Keratinocyte (primary cell): ENCODE results near the gene PRR36. TPM values are rescaled to one million over a fixed set of nuclear protein-coding genes. Genes with fewer than 3 reads are reported as not detected.
A peak's percentile ranks its signal among the peaks of the same experiment; 100 is the strongest.

Experiments
- DNase-seq: peaks from one replicate; pipeline ENCODE4 v3.0.0-alpha.2; 2011; ENCODE audit warnings: low read depth, missing footprints, low spot score
- FAIRE-seq: peaks from 2 replicates; lab custom pipeline; 2011; peaks lifted over from hg19 to GRCh38; lab: Jason Lieb, UNC
- H2AFZ ChIP-seq: 2 replicates; pipeline ENCODE4 v1.6.0; 2012; ENCODE audit warnings: low read length, control low read depth, inconsistent platforms; ENCODE audit not compliant: control insufficient read depth
- H3K27ac ChIP-seq: 2 replicates; pipeline ENCODE4 v1.5.1; 2011; ENCODE audit warnings: low read length; ENCODE audit not compliant: control insufficient read depth, insufficient read depth
- H3K27me3 ChIP-seq: 3 replicates; pipeline ENCODE4 v1.6.0; 2011; ENCODE audit warnings: low read length; ENCODE audit not compliant: control insufficient read depth, insufficient read depth; ENCODE audit errors: extremely low read depth
- H3K36me3 ChIP-seq, 2 experiments: 2 replicates in 1 of 2; 3 replicates in 1 of 2; pipeline ENCODE4 v1.5.1; 2011; ENCODE audit warnings: low read length in 2 of 2, mild to moderate bottlenecking in 1 of 2; ENCODE audit not compliant: control insufficient read depth in 2 of 2, insufficient read depth in 2 of 2; ENCODE audit errors: extremely low read depth in 1 of 2
- H3K4me1 ChIP-seq: 3 replicates; pipeline ENCODE4 v1.5.1; 2011; ENCODE audit warnings: low read length; ENCODE audit not compliant: control insufficient read depth, insufficient read depth; ENCODE audit errors: extremely low read depth
- H3K4me2 ChIP-seq: 3 replicates; pipeline ENCODE4 v1.6.0; 2011; ENCODE audit warnings: low read depth, low read length; ENCODE audit not compliant: control insufficient read depth, insufficient read depth; ENCODE audit errors: extremely low read depth
- H3K4me3 ChIP-seq, 3 experiments: fragments of 200-600 bp in 1 of 3; sonication (generic) in 1 of 3; 2 replicates in 2 of 3; 3 replicates in 1 of 3; pipeline ENCODE4 v1.5.1; 2011 to 2016; ENCODE audit warnings: low read length in 3 of 3, mild to moderate bottlenecking in 3 of 3, control low read depth in 2 of 3, inconsistent platforms in 1 of 3, low read depth in 1 of 3, mixed read lengths in 1 of 3, mixed run types in 1 of 3, moderate library complexity in 1 of 3; ENCODE audit not compliant: control insufficient read depth in 2 of 3, insufficient read depth in 2 of 3; ENCODE audit errors: extremely low read depth in 1 of 3
- H3K79me2 ChIP-seq: 2 replicates; pipeline ENCODE4 v1.6.0; 2012; ENCODE audit warnings: low read length; ENCODE audit not compliant: control insufficient read depth, insufficient read depth
- H3K9ac ChIP-seq: 3 replicates; pipeline ENCODE4 v1.6.0; 2011; ENCODE audit warnings: low read length; ENCODE audit not compliant: control insufficient read depth, insufficient read depth; ENCODE audit errors: extremely low read depth
- H3K9me1 ChIP-seq: 3 replicates; pipeline ENCODE4 v1.6.0; 2011; ENCODE audit warnings: low read length; ENCODE audit not compliant: control insufficient read depth, insufficient read depth; ENCODE audit errors: extremely low read depth
- H3K9me3 ChIP-seq: 2 replicates; pipeline ENCODE4 v1.5.1; 2012; ENCODE audit warnings: low read depth, low read length; ENCODE audit not compliant: control insufficient read depth
- H4K20me1 ChIP-seq: 3 replicates; pipeline ENCODE4 v1.6.0; 2011; ENCODE audit warnings: low read length; ENCODE audit not compliant: control insufficient read depth, insufficient read depth; ENCODE audit errors: extremely low read depth
- EZH2 ChIP-seq: IDR thresholded peaks from one replicate; pipeline ENCODE4 v1.6.1; 2012; ENCODE audit warnings: inconsistent platforms, mild to moderate bottlenecking, low read length, moderate library complexity
- dilution Hi-C: fragments of 300-500 bp; cut with MboI; formaldehyde crosslinking; loops from one replicate; pipeline ENCODE4 v1.7.0; 2020; ENCODE audit warnings: low sequenced_read_pairs; ENCODE audit not compliant: extremely low pct_ligation_motif_present
- polyA plus RNA-seq, 5 experiments: library from polyadenylated mRNA; depleted of rRNA in 3 of 5; stranded (reverse) in 3 of 5; stranded (forward) in 1 of 5; unstranded in 1 of 5; fragments of >200 nt; gene quantifications; 1 replicate in 1 of 5; 2 replicates in 3 of 5; 3 replicates in 1 of 5; pipeline versions ENCODE4 v1.2.1 to v1.2.3, GENCODE V29; 2011 to 2012; ENCODE audit warnings: missing spikeins in 2 of 5, low read depth in 1 of 5, low replicate concordance in 1 of 5
- TF ChIP-seq, protein P1 (sequence below), 3 experiments: IDR thresholded peaks in 1 of 3; conservative IDR thresholded peaks in 1 of 3; optimal IDR thresholded peaks in 1 of 3; 2 replicates in 2 of 3; 3 replicates in 1 of 3; pipeline versions ENCODE3 to v1.5.1; 2011; ENCODE audit warnings: low read length in 3 of 3, mild to moderate bottlenecking in 3 of 3, moderate library complexity in 2 of 3, control low read depth in 1 of 3, inconsistent platforms in 1 of 3; ENCODE audit not compliant: insufficient read depth in 2 of 3; ENCODE audit errors: extremely low read depth in 1 of 3

Gene PRR36
- polyA plus RNA-seq, 1 donor (not counting 4 experiments of a cell fraction or from before 2014, with no cell fraction given), result not detected

DNA sequence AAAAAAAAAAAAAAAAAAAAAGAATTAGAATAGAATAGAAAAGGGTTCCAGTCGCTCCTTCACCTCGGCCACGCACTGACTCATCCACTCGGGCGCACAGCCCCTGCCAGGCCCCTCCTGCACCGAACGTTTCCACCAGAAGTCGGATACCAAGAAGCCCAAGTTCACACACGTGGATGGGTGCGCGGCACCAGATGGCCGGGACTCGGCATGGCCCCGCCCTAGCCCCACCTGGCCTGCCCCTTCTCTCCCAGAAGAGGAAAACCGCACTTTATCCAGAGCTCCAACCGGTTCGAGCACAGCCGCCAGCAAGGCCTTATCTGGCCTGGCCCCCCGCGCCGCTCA is 5.9 kb downstream of the PRR36 start:
- FAIRE-seq (no peak), DNase-seq (no peak)
- no peaks in the 10 kb centered on the region for H3K79me2 ChIP-seq
- peaks cover 28% of the 10 kb centered on the region for H3K4me1 ChIP-seq
- peaks cover 2% of the 10 kb centered on the region for H4K20me1 ChIP-seq
- peak overlapping the region; percentile 51 for H2AFZ ChIP-seq
- peaks cover 11% of the 10 kb centered on the region for H3K27me3 ChIP-seq
- H3K4me3 ChIP-seq, result peak overlapping the region; percentile 55 to 66 (median 64)
- peak overlapping the region; percentile 85 for H3K4me2 ChIP-seq
- H3K9me1 ChIP-seq, result no peaks in the 10 kb centered on the region
- H3K9ac ChIP-seq, result peak overlapping the region; percentile 69
- no peaks in the 10 kb centered on the region for H3K9me3 ChIP-seq
- no peaks in the 10 kb centered on the region for H3K36me3 ChIP-seq
- H3K27ac ChIP-seq, result no peak overlapping the region
- TF ChIP-seq, protein P1, sequence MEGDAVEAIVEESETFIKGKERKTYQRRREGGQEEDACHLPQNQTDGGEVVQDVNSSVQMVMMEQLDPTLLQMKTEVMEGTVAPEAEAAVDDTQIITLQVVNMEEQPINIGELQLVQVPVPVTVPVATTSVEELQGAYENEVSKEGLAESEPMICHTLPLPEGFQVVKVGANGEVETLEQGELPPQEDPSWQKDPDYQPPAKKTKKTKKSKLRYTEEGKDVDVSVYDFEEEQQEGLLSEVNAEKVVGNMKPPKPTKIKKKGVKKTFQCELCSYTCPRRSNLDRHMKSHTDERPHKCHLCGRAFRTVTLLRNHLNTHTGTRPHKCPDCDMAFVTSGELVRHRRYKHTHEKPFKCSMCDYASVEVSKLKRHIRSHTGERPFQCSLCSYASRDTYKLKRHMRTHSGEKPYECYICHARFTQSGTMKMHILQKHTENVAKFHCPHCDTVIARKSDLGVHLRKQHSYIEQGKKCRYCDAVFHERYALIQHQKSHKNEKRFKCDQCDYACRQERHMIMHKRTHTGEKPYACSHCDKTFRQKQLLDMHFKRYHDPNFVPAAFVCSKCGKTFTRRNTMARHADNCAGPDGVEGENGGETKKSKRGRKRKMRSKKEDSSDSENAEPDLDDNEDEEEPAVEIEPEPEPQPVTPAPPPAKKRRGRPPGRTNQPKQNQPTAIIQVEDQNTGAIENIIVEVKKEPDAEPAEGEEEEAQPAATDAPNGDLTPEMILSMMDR (optimal IDR thresholded peaks at IDR 0.05 in 1 of 3, IDR thresholded peaks at IDR 0.05 in 1 of 3, conservative IDR thresholded peaks at IDR 0.05 in 1 of 3; ENCODE audit: extremely low read depth in 1 of 3, insufficient read depth in 2 of 3, low read length in 3 of 3), result no peak
- no peak for TF ChIP-seq EZH2
- dilution Hi-C loops, result no loop called here

DNA sequence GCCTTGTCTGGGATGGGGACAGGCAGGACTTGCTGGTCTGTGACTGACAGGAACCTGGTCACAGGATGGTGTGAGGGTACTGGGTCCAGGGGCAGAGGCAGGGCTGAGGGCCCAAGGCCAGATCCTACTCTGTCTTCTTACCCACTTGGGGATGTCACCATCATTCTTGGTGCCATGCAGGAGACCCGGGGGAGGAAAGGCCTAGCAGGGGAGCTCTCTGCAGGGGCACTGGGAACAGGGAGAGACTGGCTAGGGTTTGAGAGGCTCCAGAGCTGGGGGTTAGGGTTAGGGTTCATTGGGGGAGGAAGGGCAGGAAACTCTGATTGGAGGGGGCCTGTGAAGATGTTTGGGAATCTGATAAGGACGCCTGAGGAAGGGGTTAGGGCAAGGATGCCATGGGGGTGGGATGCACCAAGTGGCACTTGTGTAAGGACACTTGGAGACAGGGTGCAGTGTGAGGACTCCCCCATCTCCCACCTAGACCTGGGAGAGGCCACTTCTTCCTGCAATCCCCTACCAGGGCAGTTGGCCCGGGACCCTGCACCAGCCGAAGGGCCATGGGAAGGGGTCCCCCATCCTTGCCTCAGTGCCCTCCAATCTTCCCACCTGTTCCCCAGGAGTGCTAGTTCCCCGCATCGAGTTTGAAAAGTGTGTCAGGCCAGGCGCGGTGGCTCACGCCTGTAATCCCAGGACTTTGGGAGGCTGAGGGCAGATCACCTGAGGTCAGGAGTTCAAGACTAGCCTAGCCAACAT is 6.9 kb downstream of the PRR36 start:
- TF ChIP-seq EZH2, result no peak
- TF ChIP-seq, protein P1 (optimal IDR thresholded peaks at IDR 0.05 in 1 of 3, IDR thresholded peaks at IDR 0.05 in 1 of 3, conservative IDR thresholded peaks at IDR 0.05 in 1 of 3; ENCODE audit: extremely low read depth in 1 of 3, insufficient read depth in 2 of 3, low read length in 3 of 3), result no peak
- no peak for FAIRE-seq
- Histone ChIP-seq H3K36me3 (no peaks in the 10 kb centered on the region), H3K9me3 (no peaks in the 10 kb centered on the region), H3K27ac (no peak overlapping the region), H3K4me1 (peaks cover 26% of the 10 kb centered on the region), H4K20me1 (peaks cover 2% of the 10 kb centered on the region), H3K4me3 (no peak overlapping the region), H3K79me2 (no peaks in the 10 kb centered on the region), H2AFZ (no peak overlapping the region), H3K4me2 (no peak overlapping the region), H3K9ac (no peak overlapping the region), H3K27me3 (peaks cover 1% of the 10 kb centered on the region), H3K9me1 (no peaks in the 10 kb centered on the region)
- dilution Hi-C loops, result no loop called here
- no peak for DNase-seq
